Measurements from ENCODE around the gene OR51F2. TPM values are rescaled to one million over a fixed set of nuclear protein-coding genes. Genes with fewer than 3 reads are reported as not detected.
"Not testable (repeated sequence)": the region's sequence is repeated elsewhere in the genome, so short reads cannot be mapped to it uniquely, and the experiment has no call there.

Gene OR51F2
- polyA plus RNA-seq, 1 of the 3 experiments (the other 2 are of a cell fraction): not detected

GRCh38 chr11:4798427-4799183 is 22.5 kb upstream of the OR51F2 start:
- Histone ChIP-seq H3K36me3 (replicated peaks in 1 of 2; ENCODE audit: control insufficient read depth in 1 of 2, insufficient read depth in 2 of 2, low read length in 1 of 2) (no peaks in the 10 kb centered on the region), H4K20me1 (ENCODE audit: insufficient read depth) (no peaks in the 10 kb centered on the region), H3K4me3 (ENCODE audit: low read depth in 2 of 2, low read length in 1 of 2) (no peak overlapping the region), H3K9ac (no peak overlapping the region), H3K79me2 (ENCODE audit: insufficient read depth) (no peaks in the 10 kb centered on the region), H3K27me3 (ENCODE audit: insufficient read depth) (no peaks in the 10 kb centered on the region), H3K4me2 (no peak overlapping the region), H3K9me2 (no peaks in the 10 kb centered on the region), H3K4me1 (ENCODE audit: control insufficient read depth in 1 of 2, insufficient read depth in 2 of 2, low read depth in 1 of 2, low read length in 1 of 2) (no peaks in the 10 kb centered on the region), H3F3A (replicated peaks; ENCODE audit: insufficient read depth) (no peaks in the 10 kb centered on the region), H3K27ac (ENCODE audit: low read depth in 2 of 2, low read length in 1 of 2) (no peak overlapping the region), H2AFZ (ENCODE audit: low read depth) (no peak overlapping the region), H3K9me3 (no peaks in the 10 kb centered on the region)
- ChIA-PET CTCF (no interaction called here), POLR2A (no interaction called here)
- WGBS (ENCODE audit: low lambda C conversion rate): under 1% methylated on average over 6 of the region's 6 CpGs
- DNase-seq: no peak
- TF ChIP-seq, protein P1, sequence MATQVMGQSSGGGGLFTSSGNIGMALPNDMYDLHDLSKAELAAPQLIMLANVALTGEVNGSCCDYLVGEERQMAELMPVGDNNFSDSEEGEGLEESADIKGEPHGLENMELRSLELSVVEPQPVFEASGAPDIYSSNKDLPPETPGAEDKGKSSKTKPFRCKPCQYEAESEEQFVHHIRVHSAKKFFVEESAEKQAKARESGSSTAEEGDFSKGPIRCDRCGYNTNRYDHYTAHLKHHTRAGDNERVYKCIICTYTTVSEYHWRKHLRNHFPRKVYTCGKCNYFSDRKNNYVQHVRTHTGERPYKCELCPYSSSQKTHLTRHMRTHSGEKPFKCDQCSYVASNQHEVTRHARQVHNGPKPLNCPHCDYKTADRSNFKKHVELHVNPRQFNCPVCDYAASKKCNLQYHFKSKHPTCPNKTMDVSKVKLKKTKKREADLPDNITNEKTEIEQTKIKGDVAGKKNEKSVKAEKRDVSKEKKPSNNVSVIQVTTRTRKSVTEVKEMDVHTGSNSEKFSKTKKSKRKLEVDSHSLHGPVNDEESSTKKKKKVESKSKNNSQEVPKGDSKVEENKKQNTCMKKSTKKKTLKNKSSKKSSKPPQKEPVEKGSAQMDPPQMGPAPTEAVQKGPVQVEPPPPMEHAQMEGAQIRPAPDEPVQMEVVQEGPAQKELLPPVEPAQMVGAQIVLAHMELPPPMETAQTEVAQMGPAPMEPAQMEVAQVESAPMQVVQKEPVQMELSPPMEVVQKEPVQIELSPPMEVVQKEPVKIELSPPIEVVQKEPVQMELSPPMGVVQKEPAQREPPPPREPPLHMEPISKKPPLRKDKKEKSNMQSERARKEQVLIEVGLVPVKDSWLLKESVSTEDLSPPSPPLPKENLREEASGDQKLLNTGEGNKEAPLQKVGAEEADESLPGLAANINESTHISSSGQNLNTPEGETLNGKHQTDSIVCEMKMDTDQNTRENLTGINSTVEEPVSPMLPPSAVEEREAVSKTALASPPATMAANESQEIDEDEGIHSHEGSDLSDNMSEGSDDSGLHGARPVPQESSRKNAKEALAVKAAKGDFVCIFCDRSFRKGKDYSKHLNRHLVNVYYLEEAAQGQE (IDR thresholded peaks at IDR 0.05; ENCODE audit: low read depth, low read length): no peak
- TF ChIP-seq YY1 (IDR thresholded peaks at IDR 0.05; ENCODE audit: low read depth) (no peak), GABPA (IDR thresholded peaks at IDR 0.05; ENCODE audit: low read depth) (no peak), RCOR1 (IDR thresholded peaks at IDR 0.05; ENCODE audit: low read length) (no peak), EZH2phosphoT487 (IDR thresholded peaks at IDR 0.05; ENCODE audit: borderline replicate concordance, low read depth) (no peak), TEAD4 (IDR thresholded peaks at IDR 0.05; ENCODE audit: borderline replicate concordance, insufficient read depth) (no peak), SIN3A (IDR thresholded peaks at IDR 0.05; ENCODE audit: borderline replicate concordance, low read depth, low read length) (no peak), EP300 (IDR thresholded peaks at IDR 0.05; ENCODE audit: borderline replicate concordance in 1 of 2, low read depth in 1 of 2, low read length in 1 of 2) (no peak), NRF1 (IDR thresholded peaks at IDR 0.05; ENCODE audit: low read depth, low read length) (no peak), RXRA (IDR thresholded peaks at IDR 0.05; ENCODE audit: borderline replicate concordance, low read depth) (no peak), MEF2A (IDR thresholded peaks at IDR 0.05; ENCODE audit: borderline replicate concordance, low read depth) (no peak), JUND (IDR thresholded peaks at IDR 0.05) (no peak), FOXM1 (IDR thresholded peaks at IDR 0.05; ENCODE audit: low read depth) (no peak), GATA2 (CRISPR knock-in tag; IDR thresholded peaks at IDR 0.05) (no peak), TAF1 (IDR thresholded peaks at IDR 0.05; ENCODE audit: borderline replicate concordance, low read depth, low read length) (no peak)
- TF ChIP-seq, protein P2, sequence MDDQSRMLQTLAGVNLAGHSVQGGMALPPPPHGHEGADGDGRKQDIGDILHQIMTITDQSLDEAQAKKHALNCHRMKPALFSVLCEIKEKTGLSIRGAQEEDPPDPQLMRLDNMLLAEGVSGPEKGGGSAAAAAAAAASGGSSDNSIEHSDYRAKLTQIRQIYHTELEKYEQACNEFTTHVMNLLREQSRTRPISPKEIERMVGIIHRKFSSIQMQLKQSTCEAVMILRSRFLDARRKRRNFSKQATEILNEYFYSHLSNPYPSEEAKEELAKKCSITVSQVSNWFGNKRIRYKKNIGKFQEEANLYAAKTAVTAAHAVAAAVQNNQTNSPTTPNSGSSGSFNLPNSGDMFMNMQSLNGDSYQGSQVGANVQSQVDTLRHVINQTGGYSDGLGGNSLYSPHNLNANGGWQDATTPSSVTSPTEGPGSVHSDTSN (IDR thresholded peaks at IDR 0.05): no peak
- TF ChIP-seq, protein P3, sequence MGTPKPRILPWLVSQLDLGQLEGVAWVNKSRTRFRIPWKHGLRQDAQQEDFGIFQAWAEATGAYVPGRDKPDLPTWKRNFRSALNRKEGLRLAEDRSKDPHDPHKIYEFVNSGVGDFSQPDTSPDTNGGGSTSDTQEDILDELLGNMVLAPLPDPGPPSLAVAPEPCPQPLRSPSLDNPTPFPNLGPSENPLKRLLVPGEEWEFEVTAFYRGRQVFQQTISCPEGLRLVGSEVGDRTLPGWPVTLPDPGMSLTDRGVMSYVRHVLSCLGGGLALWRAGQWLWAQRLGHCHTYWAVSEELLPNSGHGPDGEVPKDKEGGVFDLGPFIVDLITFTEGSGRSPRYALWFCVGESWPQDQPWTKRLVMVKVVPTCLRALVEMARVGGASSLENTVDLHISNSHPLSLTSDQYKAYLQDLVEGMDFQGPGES (IDR thresholded peaks at IDR 0.05; ENCODE audit: low read depth, low read length): no peak

GRCh38 chr11:4801316-4801715 is 19.8 kb upstream of the OR51F2 start:
- H3K9me3 ChIP-seq; DNase-seq; H3K4me2 ChIP-seq; H2AFZ ChIP-seq (ENCODE audit: low read depth); H3K4me1 ChIP-seq (ENCODE audit: control insufficient read depth in 1 of 2, insufficient read depth in 2 of 2, low read depth in 1 of 2, low read length in 1 of 2); H4K20me1 ChIP-seq (ENCODE audit: insufficient read depth); H3K79me2 ChIP-seq (ENCODE audit: insufficient read depth); H3K27me3 ChIP-seq (ENCODE audit: insufficient read depth); H3K36me3 ChIP-seq (replicated peaks in 1 of 2; ENCODE audit: control insufficient read depth in 1 of 2, insufficient read depth in 2 of 2, low read length in 1 of 2); CTCF ChIA-PET; H3K27ac ChIP-seq (ENCODE audit: low read depth in 2 of 2, low read length in 1 of 2); H3K4me3 ChIP-seq (ENCODE audit: low read depth in 2 of 2, low read length in 1 of 2); H3F3A ChIP-seq (replicated peaks; ENCODE audit: insufficient read depth); H3K9me2 ChIP-seq; POLR2A ChIA-PET; H3K9ac ChIP-seq: not testable (repeated sequence)
- 39% methylated on average over 5 of the region's 5 CpGs for WGBS (ENCODE audit: low lambda C conversion rate)
